Measurements from ENCODE around the gene CCDC88C.

Gene CCDC88C

GRCh38 chr14:91333650-91334039, 84.0 kb downstream of the CCDC88C start:
- no peak for DNase-seq (ENCODE audit: low read depth in 2 of 2)
- H3K4me3 ChIP-seq (replicated peaks in 1 of 2; ENCODE audit: low read depth in 2 of 2, low read length in 2 of 2): no peak overlapping the region
- TF ChIP-seq CTCF (IDR thresholded peaks at IDR 0.05; ENCODE audit: low read depth, low read length): no peak

GRCh38 chr14:91332986-91333649, 84.5 kb downstream of the CCDC88C start:
- H3K4me3 ChIP-seq (replicated peaks in 1 of 2; ENCODE audit: low read depth in 2 of 2, low read length in 2 of 2): no peak overlapping the region
- no peak for TF ChIP-seq CTCF (IDR thresholded peaks at IDR 0.05; ENCODE audit: low read depth, low read length)
- peak in 1 of 2 donors; percentile 13 for DNase-seq (ENCODE audit: low read depth in 2 of 2)

- TF ChIP-seq CTCF (IDR thresholded peaks at IDR 0.05; ENCODE audit: low read depth, low read length): no peak
- DNase-seq (ENCODE audit: low read depth in 2 of 2): no peak
- no peak overlapping the region for H3K4me3 ChIP-seq (replicated peaks in 1 of 2; ENCODE audit: low read depth in 2 of 2, low read length in 2 of 2)
Measured at GRCh38 chr14:91332171-91332985, 85.2 kb downstream of the CCDC88C start.

- no peak for TF ChIP-seq CTCF (IDR thresholded peaks at IDR 0.05; ENCODE audit: low read depth, low read length)
- H3K4me3 ChIP-seq (replicated peaks in 1 of 2; ENCODE audit: low read depth in 2 of 2, low read length in 2 of 2): no peak overlapping the region
- DNase-seq (ENCODE audit: low read depth in 2 of 2): no peak
Measured at GRCh38 chr14:91331721-91332120, 85.9 kb downstream of the CCDC88C start.

GRCh38 chr14:91330856-91331255, 86.8 kb downstream of the CCDC88C start:
- H3K4me3 ChIP-seq (replicated peaks in 1 of 2; ENCODE audit: low read depth in 2 of 2, low read length in 2 of 2): no peak overlapping the region
- DNase-seq (ENCODE audit: low read depth in 2 of 2): no peak
- no peak for TF ChIP-seq CTCF (IDR thresholded peaks at IDR 0.05; ENCODE audit: low read depth, low read length)

GRCh38 chr14:91330096-91330696, 87.4 kb downstream of the CCDC88C start:
- TF ChIP-seq CTCF (IDR thresholded peaks at IDR 0.05; ENCODE audit: low read depth, low read length): no peak
- no peak overlapping the region for H3K4me3 ChIP-seq (replicated peaks in 1 of 2; ENCODE audit: low read depth in 2 of 2, low read length in 2 of 2)
- no peak for DNase-seq (ENCODE audit: low read depth in 2 of 2)

All from cardiac fibroblast (primary cell).